HG03025 (cell line): ENCODE results near the gene SHROOM2.

Experiments
- ATAC-seq: cut with Tn5 transposase; IDR thresholded peaks from one replicate; pipeline ENCODE4 v1.9.1; 2021; ENCODE audit warnings: mild to moderate bottlenecking, moderate library complexity; ENCODE audit not compliant: unreplicated experiment, low FRiP score

Gene SHROOM2

GRCh38 chrX:9862525-9862924, 76.3 kb downstream of the SHROOM2 start:
- no peak for ATAC-seq

GRCh38 chrX:9862953-9863352, 76.7 kb downstream of the SHROOM2 start:
- no peak for ATAC-seq

- ATAC-seq = no peak
These were observed 77.8 kb downstream of the SHROOM2 start for GRCh38 chrX:9864011-9864410.

- ATAC-seq = no peak
These were observed 79.7 kb downstream of the SHROOM2 start for GRCh38 chrX:9865804-9866472.

- ATAC-seq = no peak
These were observed 80.4 kb downstream of the SHROOM2 start for GRCh38 chrX:9866633-9867032.

- no peak for ATAC-seq
These were observed 81.0 kb downstream of the SHROOM2 start for GRCh38 chrX:9867226-9867625.

GRCh38 chrX:9867753-9868152, 81.5 kb downstream of the SHROOM2 start:
- no peak for ATAC-seq

GRCh38 chrX:9871701-9872268, 85.6 kb downstream of the SHROOM2 start:
- ATAC-seq = no peak

GRCh38 chrX:9873360-9873759, 87.1 kb downstream of the SHROOM2 start:
- ATAC-seq = no peak

GRCh38 chrX:9873952-9874351, 87.7 kb downstream of the SHROOM2 start:
- peak; percentile 85 for ATAC-seq

GRCh38 chrX:9874483-9874882, 88.3 kb downstream of the SHROOM2 start:
- ATAC-seq = no peak

- ATAC-seq = no peak
These were observed 89.6 kb downstream of the SHROOM2 start for GRCh38 chrX:9875801-9876200.

- ATAC-seq = no peak
These were observed 90.0 kb downstream of the SHROOM2 start for GRCh38 chrX:9876201-9876600.

- ATAC-seq = no peak
These were observed 92.1 kb downstream of the SHROOM2 start for GRCh38 chrX:9878146-9878820.

GRCh38 chrX:9880237-9880636, 94.0 kb downstream of the SHROOM2 start:
- ATAC-seq = no peak

- ATAC-seq = no peak
These were observed 94.6 kb downstream of the SHROOM2 start for GRCh38 chrX:9880870-9881269.

- ATAC-seq = no peak
These were observed 96.6 kb downstream of the SHROOM2 start for GRCh38 chrX:9882669-9883446.

- ATAC-seq = no peak
These were observed 98.0 kb downstream of the SHROOM2 start for GRCh38 chrX:9884031-9884779.

GRCh38 chrX:9885150-9885549, 98.9 kb downstream of the SHROOM2 start:
- no peak for ATAC-seq

GRCh38 chrX:9887659-9888297, 101.5 kb downstream of the SHROOM2 start:
- ATAC-seq = no peak
